Measurements from ENCODE around the gene SYNGAP1. TPM values are rescaled to one million over a fixed set of nuclear protein-coding genes. Genes with fewer than 3 reads are reported as not detected.

SYNGAP1 gene
- polyA plus RNA-seq, 2 of the 4 experiments (the other 2 are of a cell fraction), result 2.2 to 10.8 TPM

- DNase-seq (ENCODE audit: low read depth in 1 of 2, low spot score in 1 of 2), result peak in 1 of 2 experiments; percentile 22
Observed at GRCh38 chr6:33490198-33490597, 70.3 kb downstream of the SYNGAP1 start.

GRCh38 chr6:33490621-33491020 is 70.8 kb downstream of the SYNGAP1 start:
- H3K9me3 ChIP-seq, result no peaks in the 10 kb centered on the region
- no peak for FAIRE-seq
- ChIA-PET POLR2A (no interaction called here), CTCF (interaction anchor here (0.7 to 0.9 kb wide), 3 partner anchors 68 to 298 kb away, joined by 3 read pairs; partner anchors contain the start of gene LEMD2)
- no peak for DNase-seq (ENCODE audit: low read depth in 1 of 2, low spot score in 1 of 2)
- 88% methylated on average over 6 of the region's 6 CpGs for WGBS (ENCODE audit: missing lambda C conversion rate)
- H3K4me1 ChIP-seq, result no peaks in the 10 kb centered on the region
- no peak overlapping the region for H3K27ac ChIP-seq
- no peak for ATAC-seq
- H3K4me3 ChIP-seq, result no peak overlapping the region
- H3K4me2 ChIP-seq, result no peak overlapping the region
- TF ChIP-seq RNF2 (IDR thresholded peaks at IDR 0.05; ENCODE audit: borderline replicate concordance, low read depth) (no peak), ATOH8 (CRISPR knock-in tag; IDR thresholded peaks at IDR 0.05; ENCODE audit: low read depth) (no peak), ZSCAN20 (CRISPR knock-in tag; IDR thresholded peaks at IDR 0.05) (no peak), ZNF302 (CRISPR knock-in tag; IDR thresholded peaks at IDR 0.05) (no peak), JUNB (IDR thresholded peaks at IDR 0.05) (no peak), CHD4 (IDR thresholded peaks at IDR 0.05; ENCODE audit: borderline replicate concordance) (no peak), CTCF (IDR thresholded peaks at IDR 0.05) (no peak), MAX (IDR thresholded peaks at IDR 0.05) (no peak), HDAC2 (IDR thresholded peaks at IDR 0.05) (no peak)

More at GRCh38 chr6:33490198-33490597, 70.3 kb downstream of the SYNGAP1 start:
- Histone ChIP-seq H3K27ac (no peak overlapping the region), H3K4me3 (no peak overlapping the region), H3K4me1 (no peaks in the 10 kb centered on the region), H3K4me2 (no peak overlapping the region), H3K9me3 (no peaks in the 10 kb centered on the region)
- peak; percentile 54 to 73; a peak in 5 of 6 replicates for ATAC-seq
- 62% methylated on average over 3 of the region's 3 CpGs for WGBS (ENCODE audit: missing lambda C conversion rate)
- TF ChIP-seq HES2 (IDR thresholded peaks at IDR 0.05) (no peak), NR3C1 (IDR thresholded peaks at IDR 0.05) (no peak), NPAS2 (CRISPR knock-in tag; IDR thresholded peaks at IDR 0.05; ENCODE audit: borderline replicate concordance) (no peak), EHMT2 (IDR thresholded peaks at IDR 0.05; ENCODE audit: low read depth) (no peak), HDAC2 (IDR thresholded peaks at IDR 0.05) (no peak), KDM1A (IDR thresholded peaks at IDR 0.05; ENCODE audit: low read depth) (no peak), HOXB13 (CRISPR knock-in tag; IDR thresholded peaks at IDR 0.05; ENCODE audit: low read depth) (no peak), SMC3 (IDR thresholded peaks at IDR 0.05) (no peak), HEYL (CRISPR knock-in tag; IDR thresholded peaks at IDR 0.05) (no peak), FOSL2 (IDR thresholded peaks at IDR 0.05) (no peak), FOSL2 (CRISPR knock-in tag; IDR thresholded peaks at IDR 0.05) (no peak), PHF8 (IDR thresholded peaks at IDR 0.05; ENCODE audit: borderline replicate concordance, low read depth) (no peak), RAD21 (conservative IDR thresholded peaks at IDR 0.05 in 1 of 2, IDR thresholded peaks at IDR 0.05 in 1 of 2) (no peak)
- ChIA-PET POLR2A (no interaction called here), CTCF (interaction anchor here (0.7 to 0.9 kb wide), 3 partner anchors 68 to 298 kb away, joined by 3 read pairs; partner anchors contain the start of gene LEMD2)
- FAIRE-seq, result no peak

GRCh38 chr6:33492093-33492492 is 72.2 kb downstream of the SYNGAP1 start:
- DNase-seq (ENCODE audit: low read depth in 1 of 2, low spot score in 1 of 2), result no peak
- no peak overlapping the region for H3K4me3 ChIP-seq
- no peak overlapping the region for H3K4me2 ChIP-seq
- no peaks in the 10 kb centered on the region for H3K9me3 ChIP-seq
- 18% methylated on average over 4 of the region's 4 CpGs for WGBS (ENCODE audit: missing lambda C conversion rate)
- no peaks in the 10 kb centered on the region for H3K4me1 ChIP-seq
- FAIRE-seq, result no peak
- TF ChIP-seq RNF2 (IDR thresholded peaks at IDR 0.05; ENCODE audit: borderline replicate concordance, low read depth) (no peak), JUNB (IDR thresholded peaks at IDR 0.05) (no peak), ELK1 (IDR thresholded peaks at IDR 0.05; ENCODE audit: low read depth, low read length) (no peak), CBX2 (IDR thresholded peaks at IDR 0.05; ENCODE audit: borderline replicate concordance, low read depth) (no peak), HOXB13 (CRISPR knock-in tag; IDR thresholded peaks at IDR 0.05; ENCODE audit: low read depth) (no peak), ZC3H11A (IDR thresholded peaks at IDR 0.05) (no peak), MYC (IDR thresholded peaks at IDR 0.05; ENCODE audit: borderline replicate concordance, low read length) (no peak)
- CTCF ChIA-PET, result interaction anchor here (1.1 kb wide), 1 partner anchor 9 kb away, joined by 4 read pairs; no protein-coding TSS in a partner anchor
- POLR2A ChIA-PET, result no interaction called here
- H3K27ac ChIP-seq, result no peak overlapping the region
- ATAC-seq, result no peak
